Measurements from ENCODE around the gene POLR1A. TPM values are rescaled to one million over a fixed set of nuclear protein-coding genes. Genes with fewer than 3 reads are reported as not detected.

Gene POLR1A
- total RNA-seq, 1 donor from 2014 or later, result 32.6 TPM

- no peaks in the 10 kb centered on the region for H3K9me3 Mint-ChIP-seq (ENCODE audit: low read depth)
- H3K4me1 Mint-ChIP-seq (ENCODE audit: low read depth), result peaks cover 8% of the 10 kb centered on the region
- no peaks in the 10 kb centered on the region for H3K27me3 Mint-ChIP-seq (ENCODE audit: low read depth)
- no peak overlapping the region for H3K27ac Mint-ChIP-seq (ENCODE audit: unreplicated experiment)
- no peak overlapping the region for H3K4me3 Mint-ChIP-seq (ENCODE audit: unreplicated experiment)
- no peak for DNase-seq (ENCODE audit: low spot score)
- TF ChIP-seq, protein P1, sequence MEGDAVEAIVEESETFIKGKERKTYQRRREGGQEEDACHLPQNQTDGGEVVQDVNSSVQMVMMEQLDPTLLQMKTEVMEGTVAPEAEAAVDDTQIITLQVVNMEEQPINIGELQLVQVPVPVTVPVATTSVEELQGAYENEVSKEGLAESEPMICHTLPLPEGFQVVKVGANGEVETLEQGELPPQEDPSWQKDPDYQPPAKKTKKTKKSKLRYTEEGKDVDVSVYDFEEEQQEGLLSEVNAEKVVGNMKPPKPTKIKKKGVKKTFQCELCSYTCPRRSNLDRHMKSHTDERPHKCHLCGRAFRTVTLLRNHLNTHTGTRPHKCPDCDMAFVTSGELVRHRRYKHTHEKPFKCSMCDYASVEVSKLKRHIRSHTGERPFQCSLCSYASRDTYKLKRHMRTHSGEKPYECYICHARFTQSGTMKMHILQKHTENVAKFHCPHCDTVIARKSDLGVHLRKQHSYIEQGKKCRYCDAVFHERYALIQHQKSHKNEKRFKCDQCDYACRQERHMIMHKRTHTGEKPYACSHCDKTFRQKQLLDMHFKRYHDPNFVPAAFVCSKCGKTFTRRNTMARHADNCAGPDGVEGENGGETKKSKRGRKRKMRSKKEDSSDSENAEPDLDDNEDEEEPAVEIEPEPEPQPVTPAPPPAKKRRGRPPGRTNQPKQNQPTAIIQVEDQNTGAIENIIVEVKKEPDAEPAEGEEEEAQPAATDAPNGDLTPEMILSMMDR (IDR thresholded peaks at IDR 0.05), result no peak
- H3K36me3 Mint-ChIP-seq (ENCODE audit: low read depth), result no peaks in the 10 kb centered on the region
Observed at GRCh38 chr2:85989288-85989865, 116.3 kb downstream of the POLR1A start.

DNA sequence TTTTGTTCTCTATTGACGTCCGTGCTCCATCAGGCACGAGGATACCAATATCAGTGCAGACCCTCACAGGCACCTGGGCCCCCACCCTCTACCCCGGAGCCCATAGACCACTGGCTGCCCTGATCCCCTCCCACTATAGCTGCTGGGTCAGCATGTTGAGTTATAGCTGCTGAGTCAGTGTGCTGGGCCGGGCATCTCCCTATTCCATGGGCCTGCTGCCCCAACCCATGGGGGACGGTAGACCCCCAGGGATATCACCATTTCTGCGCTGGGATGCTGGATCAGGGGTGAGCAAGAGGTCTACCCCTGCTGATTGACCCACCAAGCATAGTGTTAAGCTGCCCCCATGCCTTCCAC, 116.8 kb downstream of the POLR1A start:
- DNase-seq (ENCODE audit: low spot score), result no peak
- H3K27ac Mint-ChIP-seq (ENCODE audit: unreplicated experiment), result no peak overlapping the region
- no peaks in the 10 kb centered on the region for H3K9me3 Mint-ChIP-seq (ENCODE audit: low read depth)
- peaks cover 3% of the 10 kb centered on the region for H3K4me1 Mint-ChIP-seq (ENCODE audit: low read depth)
- no peaks in the 10 kb centered on the region for H3K36me3 Mint-ChIP-seq (ENCODE audit: low read depth)
- no peak overlapping the region for H3K4me3 Mint-ChIP-seq (ENCODE audit: unreplicated experiment)
- TF ChIP-seq, protein P1 (IDR thresholded peaks at IDR 0.05), result no peak
- no peaks in the 10 kb centered on the region for H3K27me3 Mint-ChIP-seq (ENCODE audit: low read depth)

GRCh38 chr2:85988175-85988913, 117.3 kb downstream of the POLR1A start:
- Mint-ChIP-seq H3K36me3 (ENCODE audit: low read depth) (no peaks in the 10 kb centered on the region), H3K4me3 (ENCODE audit: unreplicated experiment) (no peak overlapping the region), H3K27me3 (ENCODE audit: low read depth) (no peaks in the 10 kb centered on the region), H3K27ac (ENCODE audit: unreplicated experiment) (no peak overlapping the region), H3K4me1 (ENCODE audit: low read depth) (no peaks in the 10 kb centered on the region), H3K9me3 (ENCODE audit: low read depth) (no peaks in the 10 kb centered on the region)
- TF ChIP-seq, protein P1 (IDR thresholded peaks at IDR 0.05), result no peak
- DNase-seq (ENCODE audit: low spot score), result no peak

DNA sequence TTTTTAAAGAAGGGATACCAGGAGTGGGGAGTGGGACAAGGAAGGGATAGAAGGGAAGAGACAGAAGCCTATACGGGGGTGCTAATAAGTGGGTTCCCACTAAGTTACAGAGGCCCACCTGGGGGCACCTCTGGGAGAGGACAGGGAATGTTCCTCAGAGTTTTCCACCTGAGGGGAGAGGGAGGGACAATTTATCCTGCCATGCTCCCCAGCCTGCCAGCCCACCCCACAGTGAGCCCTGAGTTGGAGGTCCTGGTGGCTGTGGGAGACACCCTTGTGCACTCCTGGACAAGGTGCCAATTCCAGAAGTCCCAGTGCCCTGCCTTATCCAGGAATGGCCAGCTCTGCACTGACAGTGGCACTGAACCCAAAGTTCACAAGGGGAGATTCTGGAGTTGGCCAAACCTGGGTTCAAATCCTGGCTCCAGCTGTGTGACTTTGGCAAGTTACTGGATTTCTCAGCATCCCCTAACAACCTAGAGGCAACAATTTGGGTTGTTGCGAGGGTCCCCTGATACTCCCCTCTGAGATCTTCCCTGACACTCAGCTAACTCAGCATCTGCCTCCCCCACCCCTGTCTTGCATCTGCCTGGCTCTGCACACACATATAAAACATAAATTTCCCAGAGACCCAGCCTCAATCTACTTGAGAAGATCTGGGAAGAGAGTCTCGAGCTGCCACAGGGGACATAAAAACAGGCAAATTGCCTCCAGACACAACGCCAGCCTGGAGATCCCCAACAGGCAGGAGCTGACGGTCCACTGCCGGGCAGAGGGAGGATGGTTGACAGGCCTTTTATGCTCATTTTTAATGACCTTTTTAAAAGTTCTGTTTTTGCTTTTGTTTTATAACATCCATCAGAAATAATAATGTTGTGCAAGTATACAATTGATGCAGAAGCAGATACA, 118.2 kb downstream of the POLR1A start:
- H3K27ac Mint-ChIP-seq (ENCODE audit: unreplicated experiment), result no peak overlapping the region
- no peaks in the 10 kb centered on the region for H3K9me3 Mint-ChIP-seq (ENCODE audit: low read depth)
- no peaks in the 10 kb centered on the region for H3K36me3 Mint-ChIP-seq (ENCODE audit: low read depth)
- H3K27me3 Mint-ChIP-seq (ENCODE audit: low read depth), result no peaks in the 10 kb centered on the region
- no peaks in the 10 kb centered on the region for H3K4me1 Mint-ChIP-seq (ENCODE audit: low read depth)
- no peak for DNase-seq (ENCODE audit: low spot score)
- H3K4me3 Mint-ChIP-seq (ENCODE audit: unreplicated experiment), result no peak overlapping the region
- TF ChIP-seq, protein P1 (IDR thresholded peaks at IDR 0.05), result no peak

- no peak overlapping the region for H3K4me3 Mint-ChIP-seq (ENCODE audit: unreplicated experiment)
- no peak overlapping the region for H3K27ac Mint-ChIP-seq (ENCODE audit: unreplicated experiment)
- DNase-seq (ENCODE audit: low spot score), result no peak
- no peaks in the 10 kb centered on the region for H3K27me3 Mint-ChIP-seq (ENCODE audit: low read depth)
- no peaks in the 10 kb centered on the region for H3K36me3 Mint-ChIP-seq (ENCODE audit: low read depth)
- TF ChIP-seq, protein P1 (IDR thresholded peaks at IDR 0.05), result no peak
- H3K9me3 Mint-ChIP-seq (ENCODE audit: low read depth), result no peaks in the 10 kb centered on the region
- H3K4me1 Mint-ChIP-seq (ENCODE audit: low read depth), result no peaks in the 10 kb centered on the region
Observed at GRCh38 chr2:85986121-85986520, 119.6 kb downstream of the POLR1A start.

All from chondrocyte (in vitro differentiated cells).